HepG2 (cell line): ENCODE measurements around the gene VASN. TPM values are rescaled to one million over a fixed set of nuclear protein-coding genes. Genes with fewer than 3 reads are reported as not detected.
"Not testable (repeated sequence)": the region's sequence is repeated elsewhere in the genome, so short reads cannot be mapped to it uniquely, and the experiment has no call there.

Source experiments
- ATAC-seq: fragments of 200-7000 bp; cut with Tn5 transposase; 3 replicates; pipeline ENCODE4 v1.9.1; 2020; ENCODE audit warnings: mild to moderate bottlenecking, moderate library complexity
- BruUV-seq: library from RNA; stranded (reverse); fragments of 400-500 nt; replicated peaks from 2 replicates; lab custom pipeline; 2021; lab: Mats Ljungman, UMichigan
- CTCF ChIA-PET: fragments of 300-600 bp; formaldehyde crosslinking; extraction: SDS; loops from one replicate; lab custom pipeline; 2021; ENCODE audit warnings: low total read pairs, inconsistent platforms, low intra/inter-chr PET ratio; lab: Yijun Ruan, JAX
- POLR2A ChIA-PET: fragments of 350-600 bp; sonication (Branson Sonifier 250); formaldehyde crosslinking; loops from one replicate; lab custom pipeline; 2020; ENCODE audit warnings: antibody characterized with exemption, inconsistent platforms; lab: Yijun Ruan, JAX
- DNase-seq: peaks from one replicate; pipeline ENCODE4 v3.0.0-alpha.2; 2015; ENCODE audit warnings: low spot score
- FAIRE-seq: peaks from 3 replicates; lab custom pipeline; 2011; peaks lifted over from hg19 to GRCh38; lab: Jason Lieb, UNC
- H2AFZ ChIP-seq: one replicate; pipeline ENCODE4 v1.6.1; 2011; ENCODE audit warnings: low read length, inconsistent platforms
- H3K27ac ChIP-seq: fragments of 300-600 bp; 3 replicates; pipeline ENCODE4 v1.8.0; 2011; ENCODE audit warnings: mixed run types, mild to moderate bottlenecking, mixed read lengths, low read length, inconsistent platforms; ENCODE audit not compliant: insufficient read depth; ENCODE audit errors: extremely low read length
- H3K27me3 ChIP-seq, 2 experiments: fragments of 200-600 bp in 1 of 2; 2 replicates in 1 of 2; 3 replicates in 1 of 2; pipeline versions ENCODE4 v1.6.0 to v1.8.0; 2011; ENCODE audit warnings: low read length in 2 of 2, mild to moderate bottlenecking in 2 of 2, moderate library complexity in 2 of 2, inconsistent platforms in 1 of 2; ENCODE audit not compliant: insufficient read depth in 2 of 2, control insufficient read depth in 1 of 2
- H3K36me3 ChIP-seq, 2 experiments: fragments of 200-600 bp in 1 of 2; replicated peaks in 1 of 2; 2 replicates in 1 of 2; 3 replicates in 1 of 2; pipeline versions ENCODE4 v1.5.1 to v1.8.0; 2011; ENCODE audit warnings: low read length in 2 of 2, inconsistent platforms in 1 of 2; ENCODE audit not compliant: insufficient read depth in 2 of 2, control insufficient read depth in 1 of 2
- H3K4me1 ChIP-seq: 2 replicates; pipeline ENCODE4 v1.5.1; 2012; ENCODE audit warnings: low read length, inconsistent platforms; ENCODE audit not compliant: insufficient read depth
- H3K4me2 ChIP-seq: 2 replicates; pipeline ENCODE4 v1.6.0; 2011; ENCODE audit warnings: low read depth, low read length, inconsistent platforms
- H3K4me3 ChIP-seq, 3 experiments: fragments of 200-600 bp in 1 of 3; sonication (generic), shearing (Covaris generic) in 1 of 3; replicated peaks in 1 of 3; 2 replicates each; pipeline ENCODE4 v1.5.1; 2011 to 2016; ENCODE audit warnings: low read length in 3 of 3, inconsistent platforms in 2 of 3, low read depth in 2 of 3, mild to moderate bottlenecking in 2 of 3, control low read depth in 1 of 3, mixed read lengths in 1 of 3; ENCODE audit not compliant: insufficient read depth in 1 of 3
- H3K79me2 ChIP-seq: one replicate; pipeline ENCODE4 v1.6.1; 2011; ENCODE audit warnings: low read length, inconsistent platforms; ENCODE audit not compliant: insufficient read depth
- H3K9ac ChIP-seq: 2 replicates; pipeline ENCODE4 v1.6.0; 2011; ENCODE audit warnings: mild to moderate bottlenecking, low read depth, low read length, inconsistent platforms; ENCODE audit not compliant: insufficient read depth
- H3K9me3 ChIP-seq: 2 replicates; pipeline ENCODE4 v1.5.1; 2012; ENCODE audit warnings: mild to moderate bottlenecking, low read length
- H4K20me1 ChIP-seq: 2 replicates; pipeline ENCODE4 v1.6.0; 2011; ENCODE audit warnings: inconsistent platforms, mild to moderate bottlenecking, low read length, moderate library complexity; ENCODE audit not compliant: insufficient read depth
- ZNF549 ChIP-seq: sonication (generic); formaldehyde crosslinking; IDR thresholded peaks from 2 replicates; pipeline ENCODE4 v1.5.0; 2020; ENCODE audit warnings: missing genetic modification reagents
- WGBS: methylation state at CpG from one replicate; pipeline ENCODE4 v1.1.6; 2017; ENCODE audit warnings: low lambda C conversion rate; 5-methylcytosine and 5-hydroxymethylcytosine counted together
- in situ Hi-C: cut with HindIII; loops from 2 replicates; pipeline ENCODE4 v1.10.0; 2017; ENCODE audit warnings: low pct_unique_long_range_greater_than_20kb; ENCODE audit not compliant: extremely low pct_ligation_motif_present
- intact Hi-C: fragments of 100-400 bp; cut with micrococcal nuclease; formaldehyde crosslinking; loops from one replicate; pipeline ENCODE4 v1.10.0; 2022; ENCODE audit not compliant: unreplicated experiment
- polyA plus RNA-seq, 8 experiments: library from polyadenylated mRNA; depleted of rRNA in 3 of 8; stranded (reverse) in 7 of 8; unstranded in 1 of 8; fragments of >200 nt; fragmentation: Illumina TruSeq in 4 of 8; extraction: Trizol in 4 of 8; gene quantifications; 2 replicates each; pipeline versions ENCODE4 v1.2.1 to v1.2.3, GENCODE V29; 2011 to 2016; ENCODE audit warnings: low read depth in 4 of 8, missing spikeins in 1 of 8, mixed read lengths in 1 of 8; ENCODE audit not compliant: insufficient read depth in 1 of 8
- total RNA-seq, 5 experiments: library from RNA; depleted of rRNA; stranded (reverse); fragments of >200 nt; fragmentation: Illumina TruSeq; extraction: Trizol; gene quantifications; 2 replicates each; pipeline ENCODE4 v1.2.3, GENCODE V29; 2016; ENCODE audit warnings: low read depth in 1 of 5

VASN gene
- total and polyA plus RNA-seq, 2 of the 13 experiments (the other 11 are each of a cell fraction or from before 2014, with no cell fraction given): 8.4 to 18.2 TPM

GRCh38 chr16:4393850-4394249 lies 22.2 kb downstream of the VASN start:
- H4K20me1 ChIP-seq, DNase-seq, H3K9ac ChIP-seq, H3K79me2 ChIP-seq, H3K27ac ChIP-seq, H3K9me3 ChIP-seq, intact Hi-C loops, FAIRE-seq, H3K36me3 ChIP-seq, ATAC-seq, H2AFZ ChIP-seq, in situ Hi-C loops, CTCF ChIA-PET, H3K4me3 ChIP-seq, BruUV-seq, H3K4me2 ChIP-seq, H3K27me3 ChIP-seq: not testable (repeated sequence)
- POLR2A ChIA-PET: interaction anchor here (1.2 kb wide), 1 partner anchor 49 kb away, joined by 3 read pairs; no protein-coding TSS in a partner anchor
- WGBS: 93% methylated on average over 14 of the region's 15 CpGs
- H3K4me1 ChIP-seq: peaks cover 19% of the 10 kb centered on the region

DNA sequence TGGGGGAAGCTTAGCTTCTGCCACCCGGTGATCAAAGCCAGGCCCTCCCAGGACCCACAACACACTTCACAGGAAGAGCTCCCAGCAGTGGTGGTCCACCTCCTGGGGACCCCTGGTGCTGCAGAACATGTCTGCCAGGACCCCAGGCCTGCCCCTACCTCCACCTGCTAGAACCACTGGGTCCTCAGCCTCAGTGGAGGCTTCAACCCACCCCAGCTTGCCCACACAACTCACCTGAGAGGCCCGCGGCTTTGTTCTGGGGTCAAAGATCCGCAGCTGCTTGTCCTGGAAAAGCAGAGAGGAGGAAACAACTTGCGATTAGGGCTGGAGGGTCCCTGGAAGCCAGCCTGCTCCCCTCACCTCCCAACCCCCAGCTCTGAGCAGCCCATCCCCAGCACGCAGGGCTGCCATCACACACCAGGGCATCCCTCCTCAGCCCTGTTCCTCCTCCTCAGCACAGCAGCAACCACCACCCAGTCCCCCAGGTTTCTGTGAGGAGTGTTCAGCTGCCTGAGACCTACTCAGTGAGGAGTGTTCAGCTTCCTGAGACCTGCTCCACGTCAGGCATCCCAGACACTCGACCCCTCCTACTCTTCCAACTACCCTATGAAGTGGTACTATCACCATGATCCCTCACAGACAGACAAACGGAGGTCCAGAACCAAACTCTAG lies 23.5 kb downstream of the VASN start:
- no peak for FAIRE-seq
- TF ChIP-seq ZNF549 (CRISPR knock-in tag): no peak
- TF ChIP-seq, all 625 proteins: peak for 0
- no peak overlapping the region for H2AFZ ChIP-seq
- H3K36me3 ChIP-seq: peaks cover 1 to 9% of the 10 kb centered on the region in 2 experiments; a peak in 1 of 5 replicates
- ChIA-PET POLR2A (no interaction called here), CTCF (no interaction called here)
- no peak overlapping the region for H3K4me3 ChIP-seq
- H3K9ac ChIP-seq: no peak overlapping the region
- no peak overlapping the region for H3K27ac ChIP-seq
- H3K27me3 ChIP-seq: no peaks in the 10 kb centered on the region
- no TSS peak for BruUV-seq
- in situ Hi-C loops: no loop called here
- no peak for DNase-seq
- H4K20me1 ChIP-seq: no peaks in the 10 kb centered on the region
- peaks cover 11% of the 10 kb centered on the region for H3K4me1 ChIP-seq
- H3K79me2 ChIP-seq: no peaks in the 10 kb centered on the region
- no peak for ATAC-seq
- intact Hi-C loops: no loop called here
- WGBS: 86% methylated on average over 3 of the region's 9 CpGs
- no peaks in the 10 kb centered on the region for H3K9me3 ChIP-seq
- H3K4me2 ChIP-seq: no peak overlapping the region
